Muscle of leg (tissue), 11 donors: ENCODE results near the gene RIPK1. TPM values are rescaled to one million over a fixed set of nuclear protein-coding genes. Genes with fewer than 3 reads are reported as not detected.
"Not testable (repeated sequence)": the region's sequence is repeated elsewhere in the genome, so short reads cannot be mapped to it uniquely, and the experiment has no call there.

Experiments used
- DNase-seq: peaks from one replicate; pipeline ENCODE4 v3.0.0; 2013
- H3K27ac ChIP-seq: one replicate; pipeline ENCODE4 v1.5.1; 2013; ENCODE audit warnings: mild to moderate bottlenecking, low read length, control low read depth
- H3K27me3 ChIP-seq: one replicate; pipeline ENCODE4 v1.6.1; 2013; ENCODE audit warnings: low read length; ENCODE audit not compliant: control insufficient read depth, insufficient read depth
- H3K36me3 ChIP-seq: one replicate; pipeline ENCODE4 v1.6.1; 2013; ENCODE audit warnings: low read length; ENCODE audit not compliant: control insufficient read depth, insufficient read depth
- H3K4me1 ChIP-seq: one replicate; pipeline ENCODE4 v1.6.1; 2013; ENCODE audit warnings: low read length; ENCODE audit not compliant: control insufficient read depth, insufficient read depth
- H3K4me3 ChIP-seq: one replicate; pipeline ENCODE4 v1.5.1; 2013; ENCODE audit warnings: low read length, control low read depth
- H3K9me3 ChIP-seq: replicated peaks from 2 replicates; pipeline ENCODE4 v1.6.1; 2013; ENCODE audit warnings: low read depth, low read length; ENCODE audit not compliant: control insufficient read depth
- WGBS: methylation state at CpG from one replicate; pipeline ENCODE4 v1.1.5; 2013; ENCODE audit warnings: missing lambda C conversion rate; ENCODE audit not compliant: insufficient coverage; 5-methylcytosine and 5-hydroxymethylcytosine counted together
- polyA plus RNA-seq, 8 donors: library from polyadenylated mRNA; unstranded; fragments of 120-200 nt; gene quantifications; one replicate each; pipeline versions ENCODE4 v1.2.1 to v1.2.3, GENCODE V29; 2013; ENCODE audit warnings: inconsistent platforms in 1 of 8, low replicate concordance in 1 of 8; ENCODE audit not compliant: insufficient read length in 8 of 8, insufficient read depth in 1 of 8
- total RNA-seq: library from RNA; stranded (reverse); fragments of 120-200 nt; gene quantifications from one replicate; pipeline ENCODE4 v1.2.4, GENCODE V29; 2013

RIPK1 gene
- total and polyA plus RNA-seq, 9 donors = 10.8 to 16.9 (median 13.2) TPM

- WGBS = 94% methylated on average over 19 of the region's 20 CpGs
- Histone ChIP-seq H3K36me3 (peaks cover 59% of the 10 kb centered on the region), H3K4me3 (no peak overlapping the region), H3K4me1 (peaks cover 11% of the 10 kb centered on the region), H3K9me3 (no peaks in the 10 kb centered on the region), H3K27me3 (no peaks in the 10 kb centered on the region), H3K27ac (no peak overlapping the region)
- no peak for DNase-seq
These were observed 71.9 kb downstream of the RIPK1 start for GRCh38 chr6:3140201-3140600.

GRCh38 chr6:3142536-3142935 is 74.2 kb downstream of the RIPK1 start:
- peaks cover 50% of the 10 kb centered on the region for H3K36me3 ChIP-seq

DNA sequence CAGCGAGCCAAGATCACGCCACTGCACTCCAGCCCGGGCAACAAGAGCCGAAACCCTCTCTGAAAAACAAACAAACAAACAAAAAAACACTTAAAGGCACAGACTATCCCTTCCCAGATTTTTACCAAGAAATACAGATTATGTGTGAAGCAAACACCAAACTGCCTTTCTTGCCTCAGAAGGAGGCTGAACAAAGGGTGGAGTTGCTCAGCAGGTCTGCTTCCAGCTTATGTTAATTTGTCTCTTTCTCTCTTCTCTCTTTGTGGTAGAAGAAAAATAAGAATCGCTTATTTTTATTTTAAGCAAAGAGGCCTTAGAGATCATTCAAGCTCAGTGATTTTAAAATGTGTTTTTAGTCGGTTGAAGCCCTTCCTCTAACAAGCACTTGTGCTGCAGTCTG is 74.9 kb downstream of the RIPK1 start:
- H3K4me1 ChIP-seq = peaks cover 11% of the 10 kb centered on the region
- WGBS = 84% methylated on average over 4 of the region's 6 CpGs
- H3K36me3 ChIP-seq = peaks cover 51% of the 10 kb centered on the region
- H3K4me3 ChIP-seq = no peak overlapping the region
- H3K9me3 ChIP-seq = no peaks in the 10 kb centered on the region
- H3K27me3 ChIP-seq = no peaks in the 10 kb centered on the region
- H3K27ac ChIP-seq = no peak overlapping the region
- no peak for DNase-seq

More at GRCh38 chr6:3142536-3142935, 74.2 kb downstream of the RIPK1 start:
- Histone ChIP-seq H3K9me3 (no peaks in the 10 kb centered on the region), H3K27ac (no peak overlapping the region), H3K4me1 (peaks cover 11% of the 10 kb centered on the region), H3K4me3 (no peak overlapping the region), H3K27me3 (no peaks in the 10 kb centered on the region)
- no peak for DNase-seq

DNA sequence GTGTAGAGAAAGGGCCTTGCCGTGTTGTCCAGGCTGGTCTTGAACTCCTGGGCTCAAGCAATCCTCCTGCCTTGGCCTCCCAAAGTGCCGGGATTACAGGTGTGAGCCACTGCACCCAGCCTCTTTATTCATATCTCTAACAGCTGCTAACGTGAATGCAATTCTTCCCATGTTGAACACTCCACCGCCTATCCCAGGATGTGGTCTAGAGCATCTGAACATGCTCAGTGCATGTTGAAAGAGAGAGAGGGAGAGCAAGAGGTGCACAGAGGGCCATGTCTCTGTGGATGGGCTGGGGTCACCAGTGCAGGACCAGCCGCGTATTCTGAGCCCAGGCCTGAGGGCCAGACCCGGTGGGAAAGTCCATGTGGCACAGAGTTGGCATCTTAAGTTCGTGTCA is 76.3 kb downstream of the RIPK1 start:
- Histone ChIP-seq H3K27ac (no peak overlapping the region), H3K27me3 (no peaks in the 10 kb centered on the region), H3K4me1 (peaks cover 3% of the 10 kb centered on the region), H3K9me3 (no peaks in the 10 kb centered on the region), H3K4me3 (no peak overlapping the region), H3K36me3 (peaks cover 49% of the 10 kb centered on the region)
- WGBS = 89% methylated on average over 7 of the region's 8 CpGs
- no peak for DNase-seq

- 95% methylated on average over 3 of the region's 6 CpGs for WGBS
- Histone ChIP-seq H3K4me1 (peaks cover 17% of the 10 kb centered on the region), H3K27me3 (no peaks in the 10 kb centered on the region), H3K27ac (no peak overlapping the region), H3K36me3 (peaks cover 45% of the 10 kb centered on the region), H3K4me3 (no peak overlapping the region), H3K9me3 (no peaks in the 10 kb centered on the region)
- no peak for DNase-seq
These were observed 79.8 kb downstream of the RIPK1 start for GRCh38 chr6:3147914-3148757.

- peak; percentile 72 for DNase-seq
- peaks cover 17% of the 10 kb centered on the region for H3K4me1 ChIP-seq
- H3K9me3 ChIP-seq = no peaks in the 10 kb centered on the region
- 63% methylated on average over 3 of the region's 5 CpGs for WGBS
- H3K27me3 ChIP-seq = peaks cover under 1% of the 10 kb centered on the region
- no peak overlapping the region for H3K4me3 ChIP-seq
- H3K27ac ChIP-seq = peak overlapping the region; percentile 72
- peaks cover 48% of the 10 kb centered on the region for H3K36me3 ChIP-seq
These were observed 83.4 kb downstream of the RIPK1 start for GRCh38 chr6:3151691-3152090.

- WGBS = 81% methylated on average over 3 of the region's 3 CpGs
- Histone ChIP-seq H3K27ac (no peak overlapping the region), H3K27me3 (peaks cover 2% of the 10 kb centered on the region), H3K9me3 (no peaks in the 10 kb centered on the region), H3K36me3 (peaks cover 39% of the 10 kb centered on the region), H3K4me3 (no peak overlapping the region), H3K4me1 (peaks cover 17% of the 10 kb centered on the region)
- DNase-seq = no peak
These were observed 84.4 kb downstream of the RIPK1 start for GRCh38 chr6:3152689-3153088.

GRCh38 chr6:3155416-3155815 is 87.1 kb downstream of the RIPK1 start:
- not testable (repeated sequence) for H3K9me3 ChIP-seq, H3K27me3 ChIP-seq, DNase-seq, H3K4me3 ChIP-seq, H3K27ac ChIP-seq
- Histone ChIP-seq H3K36me3 (peaks cover 22% of the 10 kb centered on the region), H3K4me1 (peaks cover 22% of the 10 kb centered on the region)
- WGBS = 94% methylated on average over 4 of the region's 6 CpGs

- H3K4me1 ChIP-seq = peaks cover 15% of the 10 kb centered on the region
- H3K9me3 ChIP-seq, H3K27me3 ChIP-seq: not testable (repeated sequence)
- H3K4me3 ChIP-seq = peak overlapping the region; percentile 74
- WGBS = 3% methylated on average over 20 of the region's 32 CpGs
- H3K27ac ChIP-seq = peak overlapping the region; percentile 21
- H3K36me3 ChIP-seq = peaks cover 18% of the 10 kb centered on the region
- DNase-seq = peak; percentile 46
These were observed 88.2 kb downstream of the RIPK1 start for GRCh38 chr6:3156184-3157130.
